IMR-90 (cell line): ENCODE results near the gene NAV1. TPM values are rescaled to one million over a fixed set of nuclear protein-coding genes. Genes with fewer than 3 reads are reported as not detected.

Experiments used
- ATAC-seq: fragments of 200-7000 bp; cut with Tn5 transposase; 2 replicates; pipeline ENCODE4 v1.9.1; 2020; ENCODE audit warnings: low read depth, mild to moderate bottlenecking, moderate library complexity
- BruUV-seq: library from RNA; stranded (reverse); fragments of 400-500 nt; replicated peaks from 2 replicates; lab custom pipeline; 2021; lab: Mats Ljungman, UMichigan
- CTCF ChIA-PET: fragments of 300-600 bp; formaldehyde crosslinking; extraction: SDS; loops from one replicate; lab custom pipeline; 2021; ENCODE audit warnings: antibody characterized with exemption; lab: Yijun Ruan, JAX
- POLR2A ChIA-PET: fragments of 300-600 bp; sonication (Branson Sonifier 250); formaldehyde crosslinking; loops from one replicate; lab custom pipeline; 2022; ENCODE audit warnings: antibody characterized with exemption; ENCODE audit not compliant: unreplicated experiment; lab: Charles Lee
- DNase-seq: peaks from one replicate; pipeline ENCODE4 v3.0.0; 2013
- H2AFZ ChIP-seq: replicated peaks from 2 replicates; pipeline ENCODE3; 2013; ENCODE audit warnings: low read length, mild to moderate bottlenecking; ENCODE audit not compliant: poor library complexity
- H2AK5ac ChIP-seq: 2 replicates; pipeline ENCODE4 v1.6.1; 2013; ENCODE audit warnings: low read depth, low read length, inconsistent platforms
- H2AK9ac ChIP-seq: replicated peaks from 2 replicates; pipeline ENCODE3; 2013; ENCODE audit warnings: mild to moderate bottlenecking, low read depth, low read length, moderate library complexity; ENCODE audit not compliant: poor library complexity
- H2BK120ac ChIP-seq: 2 replicates; pipeline ENCODE4 v1.6.1; 2013; ENCODE audit warnings: low read depth, low read length, inconsistent platforms
- H2BK15ac ChIP-seq: 3 replicates; pipeline ENCODE4 v1.6.1; 2013; ENCODE audit warnings: low read depth, low read length, inconsistent platforms
- H2BK20ac ChIP-seq: 2 replicates; pipeline ENCODE4 v1.6.1; 2013; ENCODE audit warnings: low read depth, mild to moderate bottlenecking, inconsistent platforms, low read length, moderate library complexity
- H2BK5ac ChIP-seq: 2 replicates; pipeline ENCODE4 v1.6.1; 2013; ENCODE audit warnings: mild to moderate bottlenecking, low read depth, low read length, inconsistent platforms; ENCODE audit not compliant: poor library complexity, severe bottlenecking
- H3K14ac ChIP-seq: replicated peaks from 2 replicates; pipeline ENCODE4 v1.6.1; 2013; ENCODE audit warnings: low read depth, low read length, inconsistent platforms
- H3K18ac ChIP-seq: 2 replicates; pipeline ENCODE4 v1.6.1; 2013; ENCODE audit warnings: low read depth, low read length, control low read depth
- H3K23ac ChIP-seq: 2 replicates; pipeline ENCODE4 v1.6.1; 2013; ENCODE audit warnings: low read depth, low read length, inconsistent platforms
- H3K27ac ChIP-seq: 2 replicates; pipeline ENCODE4 v1.5.1; 2013; ENCODE audit warnings: mild to moderate bottlenecking, control low read depth, low read length; ENCODE audit not compliant: insufficient read depth
- H3K27me3 ChIP-seq: 2 replicates; pipeline ENCODE4 v1.6.1; 2013; ENCODE audit warnings: low read length; ENCODE audit not compliant: control insufficient read depth, insufficient read depth
- H3K36me3 ChIP-seq: 2 replicates; pipeline ENCODE4 v1.6.1; 2013; ENCODE audit warnings: low read length, mixed read lengths; ENCODE audit not compliant: control insufficient read depth, insufficient read depth
- H3K4ac ChIP-seq: 2 replicates; pipeline ENCODE4 v1.6.1; 2013; ENCODE audit warnings: low read depth, low read length, inconsistent platforms
- H3K4me1 ChIP-seq: 2 replicates; pipeline ENCODE4 v1.6.1; 2013; ENCODE audit warnings: low read length, mixed read lengths; ENCODE audit not compliant: control insufficient read depth, insufficient read depth
- H3K4me2 ChIP-seq: 2 replicates; pipeline ENCODE4 v1.6.1; 2013; ENCODE audit warnings: low read depth, mild to moderate bottlenecking, control low read depth, low read length, moderate library complexity
- H3K4me3 ChIP-seq: 2 replicates; pipeline ENCODE4 v1.5.1; 2013; ENCODE audit warnings: low read depth, mild to moderate bottlenecking, control low read depth, low read length, moderate library complexity; ENCODE audit not compliant: insufficient read depth
- H3K56ac ChIP-seq: 2 replicates; pipeline ENCODE4 v1.6.1; 2013; ENCODE audit warnings: low read length, inconsistent platforms; ENCODE audit not compliant: insufficient read depth; ENCODE audit errors: extremely low read depth
- H3K79me1 ChIP-seq, 2 experiments: 2 replicates each; pipeline ENCODE4 v1.6.1; 2013; ENCODE audit warnings: low read length in 2 of 2, inconsistent platforms in 1 of 2, low read depth in 1 of 2
- H3K9ac ChIP-seq: 2 replicates; pipeline ENCODE4 v1.6.1; 2013; ENCODE audit warnings: low read depth, low read length, control low read depth
- H3K9me1 ChIP-seq: 2 replicates; pipeline ENCODE4 v1.6.1; 2013; ENCODE audit warnings: low read length, inconsistent platforms; ENCODE audit not compliant: insufficient read depth
- H3K9me3 ChIP-seq: 2 replicates; pipeline ENCODE4 v1.6.1; 2013; ENCODE audit warnings: low read length; ENCODE audit not compliant: control insufficient read depth, insufficient read depth
- H4K20me1 ChIP-seq: 2 replicates; pipeline ENCODE4 v1.6.1; 2013; ENCODE audit warnings: low read length, inconsistent platforms; ENCODE audit not compliant: insufficient read depth
- H4K5ac ChIP-seq: 2 replicates; pipeline ENCODE4 v1.6.1; 2013; ENCODE audit warnings: mild to moderate bottlenecking, low read depth, low read length, control low read depth
- H4K8ac ChIP-seq, 2 experiments: 2 replicates each; pipeline ENCODE4 v1.6.1; 2013; ENCODE audit warnings: low read depth in 2 of 2, low read length in 2 of 2, control low read depth in 1 of 2, inconsistent platforms in 1 of 2
- H4K91ac ChIP-seq: 2 replicates; pipeline ENCODE4 v1.6.1; 2013; ENCODE audit warnings: low read depth, low read length, inconsistent platforms; ENCODE audit not compliant: insufficient read depth
- BHLHE40 ChIP-seq: fragments of 150-350 bp; IDR thresholded peaks from 2 replicates; pipeline ENCODE4 v1.6.1; 2016; ENCODE audit warnings: mild to moderate bottlenecking, low read depth, low read length
- CEBPB ChIP-seq: IDR thresholded peaks from 2 replicates; pipeline ENCODE4 v1.6.1; 2012; ENCODE audit warnings: low read depth, low read length, improper control_type of control experiment
- CHD1 ChIP-seq: IDR thresholded peaks from 2 replicates; pipeline ENCODE4 v1.6.1; 2012; ENCODE audit warnings: low read depth, low read length, improper control_type of control experiment
- FOS ChIP-seq: fragments of 150-350 bp; IDR thresholded peaks from 2 replicates; pipeline ENCODE4 v1.6.1; 2016; ENCODE audit warnings: low read depth, low read length
- MAFK ChIP-seq: IDR thresholded peaks from 2 replicates; pipeline ENCODE4 v1.6.1; 2012; ENCODE audit warnings: low read depth, low read length, improper control_type of control experiment
- NFE2L2 ChIP-seq: fragments of 150-350 bp; IDR thresholded peaks from 2 replicates; pipeline ENCODE4 v1.6.1; 2016; ENCODE audit warnings: low read depth, mild to moderate bottlenecking, low read length
- POLR2A ChIP-seq: IDR thresholded peaks from 2 replicates; pipeline ENCODE4 v1.6.1; 2012; ENCODE audit warnings: mild to moderate bottlenecking, low read depth, low read length
- RAD21 ChIP-seq: IDR thresholded peaks from 2 replicates; pipeline ENCODE4 v1.6.1; 2012; ENCODE audit warnings: low read length, improper control_type of control experiment
- RCOR1 ChIP-seq: IDR thresholded peaks from 2 replicates; pipeline ENCODE4 v1.6.1; 2012; ENCODE audit warnings: mild to moderate bottlenecking, low read length, improper control_type of control experiment; ENCODE audit not compliant: insufficient replicate concordance
- RFX5 ChIP-seq: IDR thresholded peaks from 2 replicates; pipeline ENCODE4 v1.8.0; 2012; ENCODE audit warnings: low read depth, mild to moderate bottlenecking, low read length, moderate library complexity
- WGBS, 2 experiments: methylation state at CpG; one replicate each; pipeline versions ENCODE4 v1.1.5 to v1.1.7; 2013; ENCODE audit warnings: missing lambda C conversion rate in 2 of 2; ENCODE audit not compliant: insufficient read length in 1 of 2; ENCODE audit errors: extremely low coverage in 2 of 2; 5-methylcytosine and 5-hydroxymethylcytosine counted together
- dilution Hi-C: fragments of 300-500 bp; cut with HindIII; formaldehyde crosslinking; loops from one replicate; pipeline ENCODE4 v1.14.3; 2018; ENCODE audit warnings: low sequenced_read_pairs; ENCODE audit not compliant: unreplicated experiment
- in situ Hi-C: fragments of 300-500 bp; cut with MboI; formaldehyde crosslinking; loops from 3 replicates; pipeline ENCODE4 v1.14.3; 2019; ENCODE audit warnings: low sequenced_read_pairs, inconsistent platforms, mixed read lengths
- intact Hi-C: fragments of 100-400 bp; cut with micrococcal nuclease; formaldehyde crosslinking; loops from 2 replicates; pipeline ENCODE4 v1.10.0; 2022
- polyA plus RNA-seq, 3 experiments: library from polyadenylated mRNA; depleted of rRNA; stranded (reverse); fragments of >200 nt; gene quantifications; 2 replicates each; pipeline ENCODE4 v1.2.3, GENCODE V29; 2012; ENCODE audit warnings: low replicate concordance in 1 of 3
- total RNA-seq: library from RNA; depleted of rRNA; stranded (reverse); fragments of >200 nt; gene quantifications from 2 replicates; pipeline ENCODE4 v1.2.3, GENCODE V29; 2012
- TF ChIP-seq, protein P1 (sequence below): conservative IDR thresholded peaks from 2 replicates; pipeline ENCODE4 v1.5.1; 2012; ENCODE audit warnings: mild to moderate bottlenecking, low read depth, low read length, improper control_type of control experiment

Gene NAV1
- total and polyA plus RNA-seq, 2 of the 4 experiments (the other 2 are of a cell fraction), result 14.0 to 23.1 TPM

DNA sequence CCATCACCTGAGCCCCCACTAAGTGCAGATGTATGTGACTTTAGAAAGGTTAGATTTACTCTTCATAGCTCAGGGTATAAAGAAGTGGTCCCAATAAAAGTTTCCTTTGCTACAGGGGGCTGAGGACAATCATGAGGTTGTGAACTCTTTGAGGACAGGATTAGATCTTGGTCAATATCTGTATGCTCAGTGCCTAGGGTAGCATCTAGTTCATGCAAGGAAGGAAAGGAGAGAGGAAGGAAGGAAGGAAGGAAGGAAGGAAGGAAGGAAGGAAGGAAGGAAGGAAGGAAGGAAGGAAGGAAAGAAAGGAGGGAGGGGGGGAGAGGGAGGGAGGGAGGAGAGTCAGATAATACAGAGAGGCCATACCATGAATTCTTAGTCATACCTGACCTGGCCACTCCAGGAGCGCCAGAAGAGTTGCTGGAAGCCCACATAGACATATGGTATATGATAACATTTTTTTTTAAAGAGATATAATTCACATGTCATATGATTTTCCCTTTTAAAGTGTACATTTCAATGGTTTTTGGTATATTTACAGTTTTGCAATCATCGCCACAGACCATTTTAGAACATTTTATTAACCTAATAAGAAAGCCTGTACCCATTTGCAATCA lies 22.3 kb upstream of the NAV1 start:
- no peaks in the 10 kb centered on the region for H3K27me3 ChIP-seq
- H3K4me2 ChIP-seq, result no peak overlapping the region
- no peak overlapping the region for H2BK120ac ChIP-seq
- H3K14ac ChIP-seq, result no peak overlapping the region
- H3K36me3 ChIP-seq, result no peaks in the 10 kb centered on the region
- no peak overlapping the region for H3K23ac ChIP-seq
- H3K9me1 ChIP-seq, result no peaks in the 10 kb centered on the region
- dilution Hi-C loops (no loop called here), in situ Hi-C loops (loop anchor here (10.0 kb wide), 1 partner anchor 72 kb away; no protein-coding TSS in a partner anchor), intact Hi-C loops (no loop called here)
- WGBS, 2 experiments, result no CpG with 5 or more reads among the region's 2 CpGs
- H2AFZ ChIP-seq, result no peak overlapping the region
- H3K27ac ChIP-seq, result no peak overlapping the region
- BruUV-seq, result no TSS peak
- no peaks in the 10 kb centered on the region for H3K9me3 ChIP-seq
- no peak overlapping the region for H3K56ac ChIP-seq
- no peak overlapping the region for H2BK20ac ChIP-seq
- no peak overlapping the region for H4K91ac ChIP-seq
- H2AK5ac ChIP-seq, result no peak overlapping the region; the same call in 1 of the 2 replicates
- H3K4me3 ChIP-seq, result no peak overlapping the region
- no peak for ATAC-seq
- CTCF ChIA-PET, result interaction anchor here (0.8 to 6.2 kb wide), 2 partner anchors 35 to 81 kb away, joined by 3 to 103 read pairs; no protein-coding TSS in a partner anchor
- no peak overlapping the region for H3K4ac ChIP-seq
- no peaks in the 10 kb centered on the region for H4K20me1 ChIP-seq
- no peaks in the 10 kb centered on the region; a peak in 1 of 4 replicates for H3K79me1 ChIP-seq
- POLR2A ChIA-PET, result interaction anchor here (0.5 kb wide), 1 partner anchor 40 kb away, joined by 3 read pairs; no protein-coding TSS in a partner anchor
- no peak overlapping the region for H3K18ac ChIP-seq
- TF ChIP-seq MAFK, result no peak
- no peak for TF ChIP-seq RCOR1
- no peak for TF ChIP-seq CHD1
- TF ChIP-seq FOS, result no peak
- no peak for TF ChIP-seq BHLHE40
- TF ChIP-seq POLR2A, result no peak
- TF ChIP-seq CEBPB, result no peak
- TF ChIP-seq, protein P1, sequence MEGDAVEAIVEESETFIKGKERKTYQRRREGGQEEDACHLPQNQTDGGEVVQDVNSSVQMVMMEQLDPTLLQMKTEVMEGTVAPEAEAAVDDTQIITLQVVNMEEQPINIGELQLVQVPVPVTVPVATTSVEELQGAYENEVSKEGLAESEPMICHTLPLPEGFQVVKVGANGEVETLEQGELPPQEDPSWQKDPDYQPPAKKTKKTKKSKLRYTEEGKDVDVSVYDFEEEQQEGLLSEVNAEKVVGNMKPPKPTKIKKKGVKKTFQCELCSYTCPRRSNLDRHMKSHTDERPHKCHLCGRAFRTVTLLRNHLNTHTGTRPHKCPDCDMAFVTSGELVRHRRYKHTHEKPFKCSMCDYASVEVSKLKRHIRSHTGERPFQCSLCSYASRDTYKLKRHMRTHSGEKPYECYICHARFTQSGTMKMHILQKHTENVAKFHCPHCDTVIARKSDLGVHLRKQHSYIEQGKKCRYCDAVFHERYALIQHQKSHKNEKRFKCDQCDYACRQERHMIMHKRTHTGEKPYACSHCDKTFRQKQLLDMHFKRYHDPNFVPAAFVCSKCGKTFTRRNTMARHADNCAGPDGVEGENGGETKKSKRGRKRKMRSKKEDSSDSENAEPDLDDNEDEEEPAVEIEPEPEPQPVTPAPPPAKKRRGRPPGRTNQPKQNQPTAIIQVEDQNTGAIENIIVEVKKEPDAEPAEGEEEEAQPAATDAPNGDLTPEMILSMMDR, result no peak
- no peak for TF ChIP-seq RFX5
- no peak for TF ChIP-seq RAD21
- no peak for TF ChIP-seq NFE2L2
- H3K4me1 ChIP-seq, result peaks cover 5% of the 10 kb centered on the region
- H2BK5ac ChIP-seq, result no peak overlapping the region
- no peak overlapping the region for H3K9ac ChIP-seq
- no peak overlapping the region for H4K5ac ChIP-seq
- DNase-seq, result no peak
- no peak overlapping the region for H2BK15ac ChIP-seq
- no peak overlapping the region for H4K8ac ChIP-seq
- H2AK9ac ChIP-seq, result no peak overlapping the region
